Measurements from ENCODE around the gene CD1E. TPM values are rescaled to one million over a fixed set of nuclear protein-coding genes. Genes with fewer than 3 reads are reported as not detected.

CD1E gene
- total RNA-seq, 4 donors from 2014 or later: not detected

GRCh38 chr1:158407092-158407491 is 53.4 kb downstream of the CD1E start:
- H3K36me3 ChIP-seq: no peaks in the 10 kb centered on the region
- no peaks in the 10 kb centered on the region for H3K9me3 ChIP-seq
- intact Hi-C loops (cut with DNase I; ENCODE audit: low total_unique reads): no loop called here
- no peaks in the 10 kb centered on the region for H3K27me3 ChIP-seq
- H3K27ac ChIP-seq: no peak overlapping the region
- TF ChIP-seq POLR2A (IDR thresholded peaks at IDR 0.05): no peak
- TF ChIP-seq CTCF (IDR thresholded peaks at IDR 0.05 in 4 of 5, conservative IDR thresholded peaks at IDR 0.05 in 1 of 5): no peak
- DNase-seq: no peak
- no peak for ATAC-seq
- in situ Hi-C loops (cut with MboI; ENCODE audit: low sequenced_read_pairs in 4 of 4): no loop called here
- no peak overlapping the region for H3K4me3 ChIP-seq
- no peaks in the 10 kb centered on the region for H3K4me1 ChIP-seq

Other genes starting within 250 kb of the CD1E start
- gene CD1D, start 173.0 kb upstream of the CD1E start, total RNA-seq: under 1 TPM in 2 of 4 donors, not detected in 2; 0.58 to 0.82 TPM
- gene CD1A, start 99.5 kb upstream of the CD1E start, total RNA-seq: not detected
- under 1 TPM in 1 of 4 donors, not detected in 3; 0.35 TPM for gene CD1C, start 64.0 kb upstream of the CD1E start, total RNA-seq
- gene CD1B, start 22.4 kb upstream of the CD1E start, total RNA-seq: not detected
- not detected for gene OR10T2, start 45.6 kb downstream of the CD1E start, total RNA-seq
- not detected for gene OR10K2, start 72.3 kb downstream of the CD1E start, total RNA-seq
- not detected for gene OR10K1, start 107.9 kb downstream of the CD1E start, total RNA-seq
- not detected for gene OR10R2, start 118.3 kb downstream of the CD1E start, total RNA-seq
- gene OR6Y1, start 200.5 kb downstream of the CD1E start, total RNA-seq: not detected
- gene OR6P1, start 216.7 kb downstream of the CD1E start, total RNA-seq: not detected
- not detected for gene OR10X1, start 226.0 kb downstream of the CD1E start, total RNA-seq

Data from gastrocnemius medialis (tissue), 4 donors.